ENCODE results near the gene XXYLT1.

DNA sequence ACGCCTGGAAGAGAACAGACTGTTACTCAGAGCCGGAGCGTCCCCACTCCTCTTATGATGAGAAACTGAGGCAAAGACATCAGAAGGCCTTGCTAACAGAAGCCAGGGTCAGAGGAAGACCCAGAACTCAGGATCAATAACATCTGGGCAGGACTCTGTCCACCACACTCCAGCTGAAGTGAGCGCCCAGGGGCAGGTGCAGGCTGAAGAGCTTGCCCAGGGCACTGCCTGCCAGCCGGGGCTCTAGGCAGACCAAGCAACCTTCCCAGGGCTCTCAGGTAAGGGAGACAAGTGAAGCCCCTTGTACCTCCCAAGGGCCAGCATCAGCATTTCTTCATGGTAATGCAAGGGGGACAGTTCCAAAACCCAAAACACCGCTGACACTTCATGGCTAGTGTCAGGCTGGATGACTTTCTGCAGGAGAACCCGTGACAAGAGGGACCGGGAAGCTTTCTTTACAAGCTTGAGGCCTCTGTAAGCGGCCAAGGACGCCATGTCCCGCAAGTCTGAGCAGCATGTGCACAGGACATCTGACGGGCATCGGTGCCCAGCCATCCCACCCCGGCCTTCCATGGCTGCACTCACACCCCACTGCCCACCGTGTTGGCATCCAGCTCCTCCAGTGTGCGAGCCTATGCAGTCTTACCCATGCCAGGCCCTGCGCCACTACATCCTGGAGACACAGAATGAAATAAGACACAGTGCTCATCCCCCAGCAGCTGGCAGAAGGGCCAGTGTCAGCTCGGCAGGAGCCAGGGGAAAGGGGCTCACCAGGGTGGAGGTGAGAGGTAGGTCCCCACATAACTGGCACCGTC lies 14.1 kb downstream of the XXYLT1 start:
- TF ChIP-seq, protein P1, sequence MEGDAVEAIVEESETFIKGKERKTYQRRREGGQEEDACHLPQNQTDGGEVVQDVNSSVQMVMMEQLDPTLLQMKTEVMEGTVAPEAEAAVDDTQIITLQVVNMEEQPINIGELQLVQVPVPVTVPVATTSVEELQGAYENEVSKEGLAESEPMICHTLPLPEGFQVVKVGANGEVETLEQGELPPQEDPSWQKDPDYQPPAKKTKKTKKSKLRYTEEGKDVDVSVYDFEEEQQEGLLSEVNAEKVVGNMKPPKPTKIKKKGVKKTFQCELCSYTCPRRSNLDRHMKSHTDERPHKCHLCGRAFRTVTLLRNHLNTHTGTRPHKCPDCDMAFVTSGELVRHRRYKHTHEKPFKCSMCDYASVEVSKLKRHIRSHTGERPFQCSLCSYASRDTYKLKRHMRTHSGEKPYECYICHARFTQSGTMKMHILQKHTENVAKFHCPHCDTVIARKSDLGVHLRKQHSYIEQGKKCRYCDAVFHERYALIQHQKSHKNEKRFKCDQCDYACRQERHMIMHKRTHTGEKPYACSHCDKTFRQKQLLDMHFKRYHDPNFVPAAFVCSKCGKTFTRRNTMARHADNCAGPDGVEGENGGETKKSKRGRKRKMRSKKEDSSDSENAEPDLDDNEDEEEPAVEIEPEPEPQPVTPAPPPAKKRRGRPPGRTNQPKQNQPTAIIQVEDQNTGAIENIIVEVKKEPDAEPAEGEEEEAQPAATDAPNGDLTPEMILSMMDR (conservative IDR thresholded peaks at IDR 0.05; ENCODE audit: low read depth, low read length): no peak
- no peak for TF ChIP-seq EZH2 (IDR thresholded peaks at IDR 0.05; ENCODE audit: borderline replicate concordance, low read depth, low read length, poor library complexity, severe bottlenecking)
